RWPE2 (cell line): ENCODE results near the gene MVD.
"Not testable (repeated sequence)": the region's sequence is repeated elsewhere in the genome, so short reads cannot be mapped to it uniquely, and the experiment has no call there.

Experiments used
- ATAC-seq: fragments of 200-7000 bp; cut with Tn5 transposase; 3 replicates; pipeline ENCODE4 v1.9.1; 2021; ENCODE audit warnings: low read depth
- DNase-seq: peaks from one replicate; pipeline ENCODE4 v3.0.0-alpha.2; 2020; ENCODE audit warnings: low spot score
- H3K27ac ChIP-seq: fragments of 450-650 bp; 2 replicates; pipeline ENCODE4 v1.5.1; 2017; ENCODE audit warnings: mild to moderate bottlenecking; ENCODE audit not compliant: poor library complexity, severe bottlenecking
- H3K27me3 ChIP-seq: fragments of 250-450 bp; sonication (Bioruptor Pico); 2 replicates; pipeline ENCODE4 v1.5.1; 2021; ENCODE audit warnings: mild to moderate bottlenecking, moderate library complexity; ENCODE audit not compliant: insufficient read depth, poor library complexity, severe bottlenecking
- H3K36me3 ChIP-seq: fragments of 250-450 bp; sonication (Bioruptor Pico); 2 replicates; pipeline ENCODE4 v1.5.1; 2020; ENCODE audit warnings: low read depth, mild to moderate bottlenecking, moderate library complexity
- H3K4me1 ChIP-seq: fragments of 250-450 bp; sonication (Bioruptor Pico); 2 replicates; pipeline ENCODE4 v1.5.1; 2021; ENCODE audit warnings: mild to moderate bottlenecking, moderate library complexity; ENCODE audit not compliant: insufficient read depth, poor library complexity, severe bottlenecking
- H3K4me3 ChIP-seq: fragments of 250-450 bp; sonication (Bioruptor Pico); 2 replicates; pipeline ENCODE4 v1.5.1; 2021; ENCODE audit warnings: mild to moderate bottlenecking, moderate library complexity; ENCODE audit not compliant: severe bottlenecking
- H3K9me3 ChIP-seq: fragments of 250-450 bp; sonication (Bioruptor Pico); 2 replicates; pipeline ENCODE4 v1.5.1; 2021; ENCODE audit warnings: mild to moderate bottlenecking, moderate library complexity; ENCODE audit not compliant: severe bottlenecking
- TF ChIP-seq, protein P1 (sequence below): fragments of 450-650 bp; IDR thresholded peaks from one replicate; pipeline ENCODE4 v1.5.1; 2017; ENCODE audit warnings: mild to moderate bottlenecking, moderate library complexity; ENCODE audit not compliant: poor library complexity, severe bottlenecking

Gene MVD

DNA sequence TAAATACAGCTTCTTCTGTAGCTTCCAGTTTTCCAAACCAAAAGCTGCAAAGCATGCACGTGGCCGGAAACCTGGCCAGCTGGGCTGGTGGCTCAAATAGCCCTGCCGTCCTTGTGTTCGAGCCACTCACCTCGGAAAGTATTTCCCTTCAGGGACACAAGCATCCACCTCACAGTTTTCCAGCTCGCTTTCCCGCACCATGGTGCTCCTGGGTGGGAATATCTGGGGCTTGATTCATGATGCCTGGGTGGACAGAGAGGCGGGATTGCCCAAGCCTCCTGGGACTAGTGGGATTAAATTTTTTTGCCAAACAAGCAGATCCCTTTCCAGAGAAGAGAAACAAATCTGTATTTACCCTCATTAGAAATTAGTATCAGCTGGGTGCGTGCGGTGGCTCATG lies 7.1 kb upstream of the MVD start:
- no peaks in the 10 kb centered on the region for H3K4me1 ChIP-seq
- ATAC-seq = no peak
- DNase-seq = no peak
- H3K27me3 ChIP-seq = no peaks in the 10 kb centered on the region
- no peaks in the 10 kb centered on the region for H3K9me3 ChIP-seq
- H3K36me3 ChIP-seq = peaks cover 10% of the 10 kb centered on the region; the same call in 1 of the 2 replicates
- no peak overlapping the region for H3K4me3 ChIP-seq
- no peak overlapping the region for H3K27ac ChIP-seq
- TF ChIP-seq, protein P1, sequence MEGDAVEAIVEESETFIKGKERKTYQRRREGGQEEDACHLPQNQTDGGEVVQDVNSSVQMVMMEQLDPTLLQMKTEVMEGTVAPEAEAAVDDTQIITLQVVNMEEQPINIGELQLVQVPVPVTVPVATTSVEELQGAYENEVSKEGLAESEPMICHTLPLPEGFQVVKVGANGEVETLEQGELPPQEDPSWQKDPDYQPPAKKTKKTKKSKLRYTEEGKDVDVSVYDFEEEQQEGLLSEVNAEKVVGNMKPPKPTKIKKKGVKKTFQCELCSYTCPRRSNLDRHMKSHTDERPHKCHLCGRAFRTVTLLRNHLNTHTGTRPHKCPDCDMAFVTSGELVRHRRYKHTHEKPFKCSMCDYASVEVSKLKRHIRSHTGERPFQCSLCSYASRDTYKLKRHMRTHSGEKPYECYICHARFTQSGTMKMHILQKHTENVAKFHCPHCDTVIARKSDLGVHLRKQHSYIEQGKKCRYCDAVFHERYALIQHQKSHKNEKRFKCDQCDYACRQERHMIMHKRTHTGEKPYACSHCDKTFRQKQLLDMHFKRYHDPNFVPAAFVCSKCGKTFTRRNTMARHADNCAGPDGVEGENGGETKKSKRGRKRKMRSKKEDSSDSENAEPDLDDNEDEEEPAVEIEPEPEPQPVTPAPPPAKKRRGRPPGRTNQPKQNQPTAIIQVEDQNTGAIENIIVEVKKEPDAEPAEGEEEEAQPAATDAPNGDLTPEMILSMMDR = no peak

DNA sequence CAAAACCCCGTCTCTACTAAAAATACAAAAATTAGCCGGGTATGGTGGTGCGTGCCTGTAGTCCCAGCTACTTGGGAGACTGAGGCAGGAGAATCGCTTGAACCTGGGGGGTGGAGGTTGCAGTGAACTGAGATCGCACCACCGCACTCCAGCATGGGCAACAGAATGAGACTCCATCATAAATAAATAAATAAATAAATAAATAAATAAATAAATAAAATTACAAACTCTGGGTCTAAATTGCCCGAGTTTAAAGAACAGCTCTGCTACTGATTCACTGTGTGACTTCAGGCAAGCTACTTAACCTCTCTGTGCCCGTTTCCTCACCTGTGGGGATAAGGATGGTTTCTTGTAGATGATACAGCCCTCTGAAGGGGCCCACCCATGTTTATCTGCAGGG lies 6.6 kb upstream of the MVD start:
- not testable (repeated sequence) for H3K27me3 ChIP-seq, DNase-seq, ATAC-seq

DNA sequence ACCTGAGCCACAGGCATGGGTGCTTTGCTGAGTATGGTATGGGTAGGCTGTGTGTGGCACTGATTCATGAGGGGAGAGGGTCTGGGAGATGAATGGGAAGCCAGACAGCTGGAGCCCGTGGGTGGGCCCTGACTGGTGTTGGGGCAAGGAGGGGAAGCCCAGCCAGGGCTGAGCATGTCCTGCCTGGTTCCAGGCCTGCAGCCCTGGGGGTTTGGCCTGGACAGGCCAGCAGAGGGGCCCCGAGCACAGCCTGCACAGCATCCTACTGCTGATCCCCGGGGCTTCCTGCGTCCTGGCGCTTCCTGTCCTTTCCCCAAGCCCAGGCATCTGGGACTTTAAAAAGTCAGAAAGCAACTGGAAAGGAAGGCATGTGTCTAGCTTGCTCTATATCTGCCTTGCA lies 4.6 kb upstream of the MVD start:
- Histone ChIP-seq H3K4me1 (no peaks in the 10 kb centered on the region), H3K27me3 (no peaks in the 10 kb centered on the region), H3K27ac (no peak overlapping the region), H3K4me3 (no peak overlapping the region), H3K36me3 (peaks cover 13% of the 10 kb centered on the region; the same call in 1 of the 2 replicates), H3K9me3 (no peaks in the 10 kb centered on the region)
- no peak for DNase-seq
- no peak for ATAC-seq
- TF ChIP-seq, protein P1 = no peak

More for the DNA sequence above, 6.6 kb upstream of the MVD start:
- peaks cover 13% of the 10 kb centered on the region; the same call in 1 of the 2 replicates for H3K36me3 ChIP-seq
- H3K4me3 ChIP-seq, H3K27ac ChIP-seq, H3K4me1 ChIP-seq, H3K9me3 ChIP-seq: not testable (repeated sequence)

DNA sequence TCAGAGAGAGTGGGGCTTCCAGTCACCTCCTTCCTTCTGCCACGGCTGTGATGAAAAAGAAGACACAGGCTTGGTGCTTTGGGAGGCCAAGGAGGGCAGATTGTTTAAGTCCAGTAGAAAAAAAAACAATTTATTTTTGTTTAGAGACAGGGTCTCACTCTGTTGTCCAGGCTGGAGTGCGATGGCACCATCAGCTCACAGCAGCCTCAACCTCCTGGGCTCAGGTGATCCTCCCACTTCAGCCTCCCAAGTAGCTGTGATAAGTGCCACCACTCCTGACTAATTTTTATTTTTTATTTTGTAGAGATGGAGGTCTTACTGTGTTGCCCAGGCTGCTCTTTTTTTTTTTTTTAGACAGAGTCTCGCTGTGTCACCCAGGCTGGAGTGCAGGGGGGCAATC lies 2.7 kb upstream of the MVD start:
- Histone ChIP-seq H3K9me3 (no peaks in the 10 kb centered on the region), H3K27me3 (no peaks in the 10 kb centered on the region), H3K36me3 (peaks cover 25% of the 10 kb centered on the region), H3K4me1 (peaks cover 7% of the 10 kb centered on the region), H3K27ac (no peak overlapping the region), H3K4me3 (no peak overlapping the region)
- ATAC-seq = no peak
- TF ChIP-seq, protein P1 = no peak
- DNase-seq = no peak

DNA sequence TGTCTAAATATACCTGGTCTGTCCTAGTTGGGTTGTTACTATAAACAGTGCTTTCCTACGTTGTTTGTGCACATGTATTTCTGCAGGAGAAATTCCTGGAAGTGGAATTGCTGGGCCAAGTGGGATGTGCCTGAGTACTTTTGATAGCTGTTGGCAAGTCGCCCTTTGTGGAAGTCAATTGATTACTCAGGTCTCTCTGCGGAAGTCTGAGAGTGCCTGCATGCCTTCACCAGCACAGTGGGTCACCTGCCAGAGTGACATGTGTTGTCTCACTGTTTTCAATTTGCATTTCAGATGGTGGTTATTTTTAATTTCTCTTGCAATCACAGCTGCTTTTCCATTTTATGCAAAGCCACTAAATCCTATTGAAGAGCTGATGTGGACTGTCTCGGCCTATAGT lies 2.3 kb upstream of the MVD start:
- ATAC-seq (no peak), DNase-seq (no peak)
- no peak overlapping the region for H3K27ac ChIP-seq
- TF ChIP-seq, protein P1 = no peak
- H3K36me3 ChIP-seq = peaks cover 28% of the 10 kb centered on the region
- no peaks in the 10 kb centered on the region for H3K9me3 ChIP-seq
- H3K4me1 ChIP-seq = peaks cover 7% of the 10 kb centered on the region
- H3K4me3 ChIP-seq = no peak overlapping the region
- no peaks in the 10 kb centered on the region for H3K27me3 ChIP-seq
